ENCODE data around the gene VIP. TPM values are rescaled to one million over a fixed set of nuclear protein-coding genes. Genes with fewer than 3 reads are reported as not detected.

The VIP gene
- total RNA-seq, 1 donor from 2014 or later = 0.55 TPM

- Histone ChIP-seq H3K9me3 (replicated peaks) (no peaks in the 10 kb centered on the region), H3K36me3 (no peaks in the 10 kb centered on the region), H3K4me1 (no peaks in the 10 kb centered on the region), H3K4me3 (no peak overlapping the region), H3K27me3 (ENCODE audit: low read depth) (no peaks in the 10 kb centered on the region), H3K27ac (replicated peaks) (no peak overlapping the region)
- no peak for DNase-seq
- no peak for TF ChIP-seq CTCF (IDR thresholded peaks at IDR 0.05; ENCODE audit: borderline replicate concordance)
- intact Hi-C loops (cut with micrococcal nuclease) = no loop called here
These were observed 26.2 kb downstream of the VIP start for GRCh38 chr6:152776833-152777232.

- no peak for DNase-seq
- H3K27ac ChIP-seq (replicated peaks) = no peak overlapping the region
- TF ChIP-seq CTCF (IDR thresholded peaks at IDR 0.05; ENCODE audit: borderline replicate concordance) = no peak
- no peaks in the 10 kb centered on the region for H3K36me3 ChIP-seq
- intact Hi-C loops (cut with micrococcal nuclease) = no loop called here
- peaks cover 12% of the 10 kb centered on the region for H3K9me3 ChIP-seq (replicated peaks)
- no peaks in the 10 kb centered on the region for H3K27me3 ChIP-seq (ENCODE audit: low read depth)
- no peak overlapping the region for H3K4me3 ChIP-seq
- H3K4me1 ChIP-seq = no peaks in the 10 kb centered on the region
These were observed 32.8 kb downstream of the VIP start for GRCh38 chr6:152783217-152783878.

GRCh38 chr6:152794696-152795095 is 44.1 kb downstream of the VIP start:
- no peaks in the 10 kb centered on the region for H3K9me3 ChIP-seq (replicated peaks)
- no peak for TF ChIP-seq CTCF (IDR thresholded peaks at IDR 0.05; ENCODE audit: borderline replicate concordance)
- H3K27me3 ChIP-seq (ENCODE audit: low read depth) = no peaks in the 10 kb centered on the region
- intact Hi-C loops (cut with micrococcal nuclease) = no loop called here
- no peaks in the 10 kb centered on the region for H3K4me1 ChIP-seq
- no peak for DNase-seq
- H3K27ac ChIP-seq (replicated peaks) = no peak overlapping the region
- H3K4me3 ChIP-seq = no peak overlapping the region
- no peaks in the 10 kb centered on the region for H3K36me3 ChIP-seq

- no peak for DNase-seq
- H3K36me3 ChIP-seq = no peaks in the 10 kb centered on the region
- H3K27me3 ChIP-seq (ENCODE audit: low read depth) = no peaks in the 10 kb centered on the region
- peaks cover 9% of the 10 kb centered on the region for H3K9me3 ChIP-seq (replicated peaks)
- no peaks in the 10 kb centered on the region for H3K4me1 ChIP-seq
- no peak for TF ChIP-seq CTCF (IDR thresholded peaks at IDR 0.05; ENCODE audit: borderline replicate concordance)
- H3K4me3 ChIP-seq = no peak overlapping the region
- intact Hi-C loops (cut with micrococcal nuclease) = no loop called here
- no peak overlapping the region for H3K27ac ChIP-seq (replicated peaks)
These were observed 53.6 kb downstream of the VIP start for GRCh38 chr6:152804150-152804549.

Other genes starting within 250 kb of the VIP start
- gene SYNE1, start 113.4 kb upstream of the VIP start, total RNA-seq = 105 TPM
- 15.0 TPM for gene MYCT1, start 52.9 kb upstream of the VIP start, total RNA-seq
- 1.6 TPM for gene FBXO5, start 232.2 kb downstream of the VIP start, total RNA-seq